Pulmonary artery endothelial cell (primary cell): ENCODE measurements around the gene ILF3. TPM values are rescaled to one million over a fixed set of nuclear protein-coding genes. Genes with fewer than 3 reads are reported as not detected.

Source experiments
- DNase-seq: peaks from one replicate; pipeline ENCODE4 v3.0.0-alpha.2; 2011; ENCODE audit warnings: low read depth, low spot score
- total RNA-seq: library from RNA; depleted of rRNA; stranded (reverse); fragments of >200 nt; gene quantifications from 2 replicates; pipeline ENCODE4 v1.2.3, GENCODE V29; 2014

The ILF3 gene
- 148 and 178 TPM in 2 replicates for total RNA-seq

- peak; percentile 100 for DNase-seq
Measured at GRCh38 chr19:10653732-10654609, at the start of gene ILF3. TSS of gene ILF3 (plus strand) at chr19:10654346. CDS start at chr19:10670606, 16,260 bp downstream.

- no peak for DNase-seq
Measured at GRCh38 chr19:10604460-10604980, 49.6 kb upstream of the ILF3 start.

- no peak for DNase-seq
Measured at GRCh38 chr19:10611907-10612306, 42.2 kb upstream of the ILF3 start.

GRCh38 chr19:10612499-10613119 lies 41.5 kb upstream of the ILF3 start:
- no peak for DNase-seq

GRCh38 chr19:10615429-10616023 lies 38.6 kb upstream of the ILF3 start:
- DNase-seq: no peak

GRCh38 chr19:10617409-10618121 lies 36.6 kb upstream of the ILF3 start:
- DNase-seq: no peak

GRCh38 chr19:10618846-10619245 lies 35.3 kb upstream of the ILF3 start:
- no peak for DNase-seq

GRCh38 chr19:10620786-10621185 lies 33.4 kb upstream of the ILF3 start:
- no peak for DNase-seq

GRCh38 chr19:10621966-10622365 lies 32.2 kb upstream of the ILF3 start:
- no peak for DNase-seq

GRCh38 chr19:10624585-10624984 lies 29.6 kb upstream of the ILF3 start:
- no peak for DNase-seq

- no peak for DNase-seq
Measured at GRCh38 chr19:10625003-10625761, 29.0 kb upstream of the ILF3 start, which contains the start of gene SLC44A2. TSS of gene SLC44A2 (plus strand) at chr19:10625553. CDS start at chr19:10625634, 81 bp downstream.

GRCh38 chr19:10625762-10626138 lies 28.4 kb upstream of the ILF3 start:
- DNase-seq: no peak

GRCh38 chr19:10631874-10632273 lies 22.3 kb upstream of the ILF3 start:
- DNase-seq: no peak

- DNase-seq: no peak
Measured at GRCh38 chr19:10634430-10634829, 19.7 kb upstream of the ILF3 start.

- DNase-seq: no peak
Measured at GRCh38 chr19:10634963-10635362, 19.2 kb upstream of the ILF3 start.

GRCh38 chr19:10636304-10636972 lies 17.7 kb upstream of the ILF3 start:
- no peak for DNase-seq

- no peak for DNase-seq
Measured at GRCh38 chr19:10637894-10638293, 16.3 kb upstream of the ILF3 start.

GRCh38 chr19:10639836-10640235 lies 14.3 kb upstream of the ILF3 start:
- DNase-seq: no peak

- DNase-seq: no peak
Measured at GRCh38 chr19:10640361-10640760, 13.8 kb upstream of the ILF3 start.

- no peak for DNase-seq
Measured at GRCh38 chr19:10641248-10641647, 12.9 kb upstream of the ILF3 start.
